ENCODE data around the gene CEP164. TPM values are rescaled to one million over a fixed set of nuclear protein-coding genes. Genes with fewer than 3 reads are reported as not detected.

The CEP164 gene
- total and polyA plus RNA-seq, 9 of the 15 experiments (the other 6 are each of a cell fraction or from before 2014, with no cell fraction given), result 2.1 to 16.5 (median 10.4) TPM

GRCh38 chr11:117286588-117286987 is 41.1 kb upstream of the CEP164 start:
- H4K20me1 ChIP-seq (replicated peaks; ENCODE audit: control insufficient read depth, insufficient read depth, low read length), result peaks cover 3% of the 10 kb centered on the region; the same call in 1 of the 2 replicates
- no peak overlapping the region for H3K4me2 ChIP-seq (ENCODE audit: insufficient read depth, low read length)
- CTCF ChIA-PET (ENCODE audit: low intra/inter-chr PET ratio), result no interaction called here
- H3K4me1 ChIP-seq (replicated peaks in 1 of 2; ENCODE audit: control insufficient read depth in 2 of 2, insufficient read depth in 2 of 2, low read length in 2 of 2), result no peaks in the 10 kb centered on the region
- H3K27me3 ChIP-seq (ENCODE audit: control insufficient read depth in 2 of 2, insufficient read depth in 2 of 2, low read length in 2 of 2), result no peaks in the 10 kb centered on the region
- ATAC-seq (no peak), FAIRE-seq (no peak), DNase-seq (ENCODE audit: extremely low read depth in 1 of 4, low spot score in 3 of 4) (no peak)
- H3K79me2 ChIP-seq (ENCODE audit: control insufficient read depth, insufficient read depth, low read length), result no peaks in the 10 kb centered on the region
- TF ChIP-seq ELF4 (CRISPR knock-in tag; IDR thresholded peaks at IDR 0.05), result no peak
- TF ChIP-seq STAG1 (CRISPR knock-in tag; IDR thresholded peaks at IDR 0.05; ENCODE audit: borderline replicate concordance), result no peak
- no peak for TF ChIP-seq NBN (IDR thresholded peaks at IDR 0.05; ENCODE audit: low read depth)
- no peak for TF ChIP-seq GATA2 (CRISPR knock-in tag; IDR thresholded peaks at IDR 0.05)
- TF ChIP-seq ZBTB7A (IDR thresholded peaks at IDR 0.05; ENCODE audit: borderline replicate concordance, control insufficient read depth, low read depth, low read length), result no peak
- no peak for TF ChIP-seq MECOM (CRISPR knock-in tag; IDR thresholded peaks at IDR 0.05)
- TF ChIP-seq RBM34 (IDR thresholded peaks at IDR 0.05; ENCODE audit: borderline replicate concordance, insufficient read depth, low read length), result no peak
- POLR2A ChIA-PET, result interaction anchor here (0.6 to 1.5 kb wide), 4 partner anchors 10 to 510 kb away, joined by 3 to 5 read pairs (median 4); no protein-coding TSS in a partner anchor
- no peaks in the 10 kb centered on the region for H3K9me1 ChIP-seq (ENCODE audit: control insufficient read depth, insufficient read depth, low read length)
- in situ Hi-C loops (cut with MboI) (no loop called here), intact Hi-C loops (cut with micrococcal nuclease) (no loop called here)
- no peaks in the 10 kb centered on the region for H3K9me3 ChIP-seq (replicated peaks; ENCODE audit: control insufficient read depth, insufficient read depth, low read depth, low read length)
- H3K9ac ChIP-seq (ENCODE audit: insufficient read depth in 1 of 2, low read depth in 2 of 2, low read length in 2 of 2), result no peak overlapping the region
- no peak overlapping the region for H3K27ac ChIP-seq (ENCODE audit: extremely low read depth, low read depth, low read length)
- H2AFZ ChIP-seq (ENCODE audit: low read depth, low read length), result no peak overlapping the region
- 48% methylated on average over 2 of the region's 2 CpGs for WGBS (ENCODE audit: insufficient coverage, low coverage, missing lambda C conversion rate)
- peaks cover 54% of the 10 kb centered on the region for H3K36me3 ChIP-seq (ENCODE audit: control insufficient read depth, insufficient read depth, low read length)
- H3K4me3 ChIP-seq, result no peak overlapping the region
- BruUV-seq (replicated peaks), result no TSS peak

GRCh38 chr11:117287668-117288067 is 40.0 kb upstream of the CEP164 start:
- WGBS (ENCODE audit: insufficient coverage, low coverage, missing lambda C conversion rate), result 77% methylated on average over 2 of the region's 3 CpGs
- intact Hi-C loops (cut with micrococcal nuclease) (no loop called here), in situ Hi-C loops (cut with MboI) (no loop called here)
- Histone ChIP-seq H3K4me1 (replicated peaks in 1 of 2; ENCODE audit: control insufficient read depth in 2 of 2, insufficient read depth in 2 of 2, low read length in 2 of 2) (no peaks in the 10 kb centered on the region), H3K36me3 (ENCODE audit: control insufficient read depth, insufficient read depth, low read length) (peaks cover 44% of the 10 kb centered on the region), H3K9ac (ENCODE audit: insufficient read depth in 1 of 2, low read depth in 2 of 2, low read length in 2 of 2) (no peak overlapping the region), H3K79me2 (ENCODE audit: control insufficient read depth, insufficient read depth, low read length) (no peaks in the 10 kb centered on the region), H3K4me2 (ENCODE audit: insufficient read depth, low read length) (no peak overlapping the region), H3K4me3 (no peak overlapping the region), H2AFZ (ENCODE audit: low read depth, low read length) (no peak overlapping the region), H3K27ac (ENCODE audit: extremely low read depth, low read depth, low read length) (no peak overlapping the region), H3K9me1 (ENCODE audit: control insufficient read depth, insufficient read depth, low read length) (no peaks in the 10 kb centered on the region), H3K9me3 (replicated peaks; ENCODE audit: control insufficient read depth, insufficient read depth, low read depth, low read length) (no peaks in the 10 kb centered on the region), H4K20me1 (replicated peaks; ENCODE audit: control insufficient read depth, insufficient read depth, low read length) (peaks cover 3% of the 10 kb centered on the region; the same call in 1 of the 2 replicates), H3K27me3 (ENCODE audit: control insufficient read depth in 2 of 2, insufficient read depth in 2 of 2, low read length in 2 of 2) (no peaks in the 10 kb centered on the region)
- POLR2A ChIA-PET, result interaction anchor here (0.9 to 1.1 kb wide), 2 partner anchors 10 to 77 kb away, joined by 3 read pairs; no protein-coding TSS in a partner anchor
- ATAC-seq, result no peak
- CTCF ChIA-PET (ENCODE audit: low intra/inter-chr PET ratio), result no interaction called here
- no TSS peak for BruUV-seq (replicated peaks)
- FAIRE-seq, result no peak
- no peak for DNase-seq (ENCODE audit: extremely low read depth in 1 of 4, low spot score in 3 of 4)
- TF ChIP-seq ZC3H4 (CRISPR knock-in tag; IDR thresholded peaks at IDR 0.05; ENCODE audit: borderline replicate concordance) (no peak), CUX1 (CRISPR knock-in tag; IDR thresholded peaks at IDR 0.05) (no peak), ZNF253 (CRISPR knock-in tag; conservative IDR thresholded peaks at IDR 0.05) (no peak)
